HG03108 (cell line): ENCODE data around the gene NPC1L1.

Experiments
- ATAC-seq: cut with Tn5 transposase; IDR thresholded peaks from one replicate; pipeline ENCODE4 v1.9.1; 2021; ENCODE audit warnings: moderate library complexity; ENCODE audit not compliant: unreplicated experiment

Gene NPC1L1

GRCh38 chr7:44472843-44473242 is 68.3 kb downstream of the NPC1L1 start:
- ATAC-seq = no peak

DNA sequence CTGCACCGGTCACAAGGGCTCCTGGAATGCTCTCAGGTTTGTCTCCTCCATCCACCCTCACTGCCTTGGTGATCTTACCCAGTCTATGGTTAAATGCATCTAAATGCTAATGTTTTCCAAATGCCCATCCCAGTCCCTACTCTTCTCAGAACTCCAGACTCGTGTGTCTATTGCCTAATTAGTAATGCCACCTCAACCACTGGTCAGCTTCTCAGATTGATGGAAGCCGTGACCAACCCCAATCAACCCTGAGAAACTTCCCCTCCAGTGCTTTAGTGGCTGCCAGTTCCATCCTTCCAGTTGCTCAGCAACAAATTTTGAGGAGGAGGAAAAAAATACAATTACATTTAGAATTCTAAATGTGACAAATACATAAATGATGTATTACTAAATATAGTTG is 69.3 kb downstream of the NPC1L1 start:
- no peak for ATAC-seq

DNA sequence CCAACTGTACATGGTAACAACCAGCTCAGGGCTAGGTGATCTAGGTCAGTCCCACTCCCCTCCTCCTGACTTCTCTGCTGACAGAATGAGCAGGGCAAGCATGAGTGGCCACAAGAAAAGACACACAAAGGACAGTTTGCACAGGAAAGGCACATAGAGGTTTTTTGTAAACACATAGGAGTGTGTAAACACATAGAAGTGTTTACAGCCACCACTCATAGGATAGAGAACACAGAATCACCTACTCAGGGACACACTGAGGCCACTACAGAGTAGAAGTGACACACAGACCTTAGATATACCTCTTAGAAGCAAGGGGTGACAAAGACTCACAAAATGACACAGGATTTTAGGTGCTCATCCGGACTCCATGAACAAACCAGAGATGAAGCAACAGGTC is 69.7 kb downstream of the NPC1L1 start:
- ATAC-seq = no peak

DNA sequence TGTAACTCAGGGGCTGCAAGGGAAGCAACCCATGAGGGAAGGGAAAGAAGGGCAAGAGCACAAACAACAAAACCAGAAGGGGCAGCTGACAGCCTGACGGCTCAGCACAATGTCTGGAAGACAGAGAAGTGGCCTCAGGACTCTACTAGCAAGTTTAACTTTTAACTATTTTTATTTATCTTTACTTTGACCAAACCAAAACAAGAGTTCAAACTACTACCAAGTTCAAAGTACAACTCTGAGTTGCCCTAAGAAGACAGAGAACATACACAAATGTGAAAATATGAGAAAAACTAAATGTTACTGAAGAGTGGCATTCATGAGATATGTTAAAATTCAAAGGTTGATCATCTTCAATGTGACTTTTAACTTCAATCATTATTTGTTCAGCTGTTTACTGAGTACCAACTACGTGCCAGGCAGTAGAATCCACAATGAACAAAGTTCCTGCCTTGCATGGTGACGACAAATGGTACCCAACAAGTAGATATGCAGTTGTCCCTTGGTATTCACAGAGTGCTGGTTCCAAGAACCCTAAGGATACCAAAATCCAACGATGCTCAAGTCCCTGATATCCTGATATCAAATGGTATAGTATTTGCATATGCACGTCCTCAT is 70.4 kb downstream of the NPC1L1 start:
- no peak for ATAC-seq

GRCh38 chr7:44470135-44470479 is 71.0 kb downstream of the NPC1L1 start:
- no peak for ATAC-seq

DNA sequence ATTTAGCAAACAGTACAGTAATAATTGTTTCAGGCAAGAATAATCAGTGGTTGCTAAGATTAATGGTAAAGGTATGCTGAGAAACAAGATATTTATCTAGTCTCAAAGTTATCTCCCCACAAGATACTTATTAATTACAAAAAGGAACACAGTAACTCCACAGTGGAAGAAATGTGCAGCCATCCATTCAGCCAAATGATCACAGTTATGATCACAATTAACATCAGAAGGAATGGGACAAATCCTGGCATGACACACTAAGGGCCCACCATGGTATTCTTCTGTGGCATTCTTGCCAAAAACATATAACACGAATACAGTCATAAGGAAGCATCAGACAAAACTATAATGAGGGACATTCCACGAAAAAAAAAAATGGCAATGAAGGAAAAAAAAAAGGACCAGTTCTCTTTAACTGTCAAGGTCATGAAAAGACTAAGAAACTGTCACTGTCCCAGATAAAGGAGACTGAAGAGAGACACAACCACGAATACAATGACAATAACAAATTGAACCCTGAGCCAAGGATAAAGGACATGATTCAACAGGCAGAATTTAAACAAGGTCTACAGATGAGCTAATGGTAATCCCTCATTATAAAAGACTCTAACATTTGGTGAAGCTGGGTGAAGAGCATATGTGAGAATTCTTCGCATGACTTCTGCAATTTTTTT is 71.5 kb downstream of the NPC1L1 start:
- ATAC-seq = no peak

DNA sequence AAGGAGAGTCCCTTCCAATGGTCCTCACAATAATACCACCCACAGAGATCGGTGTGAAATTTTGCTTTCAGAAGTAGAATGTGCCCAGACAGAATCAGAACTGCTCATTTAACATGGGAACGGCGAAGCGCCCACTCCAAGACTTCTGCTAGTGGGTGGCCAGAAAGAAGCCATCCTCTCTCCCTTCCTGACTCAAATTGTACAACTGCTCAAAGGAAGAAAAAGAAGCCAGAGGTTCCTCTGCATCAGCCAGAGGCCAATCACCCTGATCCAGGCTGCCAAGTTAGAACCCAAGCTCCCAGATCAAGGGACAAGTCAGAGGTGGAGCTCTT is 73.9 kb downstream of the NPC1L1 start:
- ATAC-seq = no peak

DNA sequence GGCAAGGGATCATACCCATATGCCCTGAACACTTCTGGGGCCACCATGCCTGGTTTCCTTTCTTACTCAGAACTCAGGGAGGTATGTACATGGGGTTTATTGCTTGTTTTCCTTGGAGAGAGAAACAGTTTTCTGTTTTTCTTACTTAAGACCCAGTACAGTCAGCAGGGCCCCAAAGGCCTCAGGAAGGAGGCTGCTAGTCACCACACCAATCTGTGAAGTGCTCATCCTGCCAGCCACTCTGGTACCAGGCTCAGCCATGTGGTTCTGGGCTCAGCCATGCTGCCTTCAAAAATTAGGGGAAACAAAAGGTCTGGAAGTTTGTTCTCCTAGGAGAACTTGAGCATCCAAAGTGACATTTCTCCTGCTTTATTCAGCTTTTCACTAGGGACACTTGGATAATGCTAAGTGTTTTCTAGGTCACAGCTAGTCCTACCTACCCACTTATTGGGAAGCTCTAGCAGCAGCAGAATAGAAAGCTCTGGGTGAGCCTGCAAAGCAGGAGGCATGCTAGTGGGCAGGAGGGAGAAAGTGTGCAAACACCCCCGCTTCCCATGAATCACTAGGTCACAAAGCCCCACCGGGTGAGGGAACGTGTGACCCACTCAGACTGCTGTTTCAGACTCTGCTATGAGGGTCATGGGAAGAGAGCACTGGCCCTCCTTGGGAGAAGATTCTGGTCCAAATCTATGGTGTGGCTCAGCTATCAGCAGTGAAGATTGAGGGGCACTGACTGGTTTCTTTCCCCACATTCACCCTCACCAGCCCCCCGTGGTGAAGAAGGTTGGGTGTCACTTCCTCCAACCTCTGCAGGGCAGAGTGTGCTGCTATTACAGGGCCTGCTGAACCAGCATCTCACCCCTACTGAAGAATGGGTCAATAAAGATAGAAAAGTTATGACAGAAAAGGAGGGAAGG is 74.6 kb downstream of the NPC1L1 start:
- ATAC-seq = no peak

DNA sequence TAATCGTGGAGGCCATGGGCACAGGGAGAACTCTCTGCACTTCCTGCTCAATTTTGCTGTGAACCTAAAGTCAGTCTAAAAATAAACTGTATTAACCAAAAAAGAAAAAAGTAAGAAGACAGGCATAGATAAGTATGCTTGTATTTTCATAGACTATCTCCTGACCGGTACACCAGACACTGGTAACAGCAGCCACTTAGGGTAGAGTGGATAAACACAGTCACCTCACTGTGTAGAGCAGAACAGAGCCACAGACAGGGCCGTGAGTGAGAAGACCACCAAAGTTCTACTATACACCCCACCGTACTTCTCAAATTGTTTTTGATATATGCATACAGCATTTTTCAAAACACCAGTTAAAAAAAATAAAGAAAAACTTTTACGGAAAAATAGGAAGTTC is 75.6 kb downstream of the NPC1L1 start:
- ATAC-seq = no peak

DNA sequence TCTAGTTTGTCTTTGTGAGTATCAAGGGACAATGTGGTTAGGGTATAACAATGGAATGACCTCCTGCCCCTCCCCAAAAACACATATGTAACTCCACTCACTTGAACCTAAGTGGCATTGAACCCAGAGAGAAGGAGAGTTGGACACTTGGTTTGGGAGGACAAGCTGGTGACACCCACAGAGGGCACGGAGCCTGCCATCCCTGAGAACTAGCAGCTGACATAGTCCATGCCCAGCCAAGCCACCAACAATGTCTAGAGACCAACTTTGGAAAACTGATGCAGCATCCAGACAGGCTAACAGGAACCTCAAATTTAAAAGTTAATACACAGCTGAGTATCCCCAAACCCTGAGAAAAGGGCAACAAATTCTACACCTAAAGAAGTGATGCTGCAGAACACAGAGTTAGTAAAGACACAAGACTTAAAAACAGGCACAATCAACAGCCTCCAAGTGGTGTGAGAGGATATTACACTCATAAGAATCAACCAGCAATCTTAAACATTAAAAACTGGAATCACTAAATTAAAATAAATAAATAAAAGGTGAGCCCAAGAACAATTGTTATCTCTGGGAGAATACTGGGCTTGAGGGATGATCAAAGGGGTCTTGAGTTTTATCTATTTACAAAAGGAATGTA is 77.8 kb downstream of the NPC1L1 start:
- ATAC-seq = no peak
